Measurements from ENCODE around the gene CCSER1. TPM values are rescaled to one million over a fixed set of nuclear protein-coding genes. Genes with fewer than 3 reads are reported as not detected.

Gene CCSER1
- total and polyA plus RNA-seq, 2 of the 8 experiments (the other 6 are each of a cell fraction or from before 2014, with no cell fraction given) = 0.26 to 0.84 TPM

- TF ChIP-seq CHD7 (IDR thresholded peaks at IDR 0.05; ENCODE audit: insufficient replicate concordance, low read length) (peak; percentile 84), ATF3 (IDR thresholded peaks at IDR 0.05; ENCODE audit: insufficient read depth, low read depth, low read length) (no peak), CHD1 (IDR thresholded peaks at IDR 0.05; ENCODE audit: low read depth, low read length) (no peak), KDM5A (IDR thresholded peaks at IDR 0.05; ENCODE audit: low read length) (no peak), MAFK (IDR thresholded peaks at IDR 0.05; ENCODE audit: low read depth, low read length) (0 out of 2 replicates have a peak, but pooled peaks have one; percentile 26)
Measured at GRCh38 chr4:91577864-91578263, 1450.7 kb downstream of the CCSER1 start (continued).
